ENCODE measurements around the gene TPCN2.

The TPCN2 gene

DNA sequence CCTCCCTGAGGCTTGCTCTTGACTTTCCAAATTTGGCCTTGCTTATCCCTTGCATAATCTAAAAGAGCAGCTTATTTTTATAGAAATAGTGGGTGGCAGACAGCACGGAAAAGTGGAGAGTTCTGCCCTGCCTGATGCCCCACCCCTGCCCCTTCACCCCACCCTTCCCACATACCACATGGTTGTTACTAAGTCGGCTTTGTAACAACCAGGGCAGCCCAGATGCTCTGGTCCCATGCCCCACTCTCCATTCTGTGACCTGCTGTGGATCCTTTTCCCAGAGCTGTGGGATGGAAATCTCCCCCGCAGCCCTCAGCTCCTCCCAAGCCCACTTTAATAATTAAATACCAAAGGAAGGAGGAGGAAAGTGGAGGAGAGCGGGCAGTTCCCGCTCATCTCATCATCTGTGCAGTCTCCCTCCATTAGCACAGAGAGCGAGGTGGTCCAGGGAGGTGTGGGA, 46.6 kb upstream of the TPCN2 start:
- H3K4me3 ChIP-seq (ENCODE audit: control insufficient read depth in 1 of 7, extremely low read depth in 1 of 7, insufficient read depth in 4 of 7, low read depth in 2 of 7, low read length in 6 of 7), result no peak overlapping the region
- H3K4me1 ChIP-seq (ENCODE audit: control extremely low read depth in 1 of 4, control insufficient read depth in 4 of 4, insufficient read depth in 4 of 4, low read length in 3 of 4), result no peaks in the 10 kb centered on the region
- ChIA-PET POLR2A (no interaction called here), CTCF (interaction anchor here (1.3 to 1.6 kb wide), 3 partner anchors 9 to 47 kb away, joined by 3 read pairs; no protein-coding TSS in a partner anchor)
- H3K27ac ChIP-seq (ENCODE audit: insufficient read depth in 1 of 2, low read depth in 1 of 2, low read length in 2 of 2, poor library complexity in 1 of 2, severe bottlenecking in 2 of 2), result no peak overlapping the region
- DNase-seq, result no peak
- WGBS (ENCODE audit: insufficient coverage), result 100% methylated on average over 2 of the region's 6 CpGs
- no peaks in the 10 kb centered on the region for H3K9me3 ChIP-seq (ENCODE audit: control extremely low read depth in 1 of 5, control insufficient read depth in 4 of 5, insufficient read depth in 2 of 5, low read depth in 1 of 5, low read length in 4 of 5)
- H3K27me3 ChIP-seq (replicated peaks in 2 of 5; ENCODE audit: control insufficient read depth in 4 of 5, insufficient read depth in 5 of 5, low read length in 4 of 5), result peaks cover 0 to 19% (median 7%) of the 10 kb centered on the region in 5 experiments
- no peaks in the 10 kb centered on the region for H3K36me3 ChIP-seq (ENCODE audit: control insufficient read depth in 4 of 4, insufficient read depth in 4 of 4, low read length in 3 of 4)

GRCh38 chr11:69002570-69003231, 46.0 kb upstream of the TPCN2 start:
- Histone ChIP-seq H3K4me3 (ENCODE audit: control insufficient read depth in 1 of 7, extremely low read depth in 1 of 7, insufficient read depth in 4 of 7, low read depth in 2 of 7, low read length in 6 of 7) (no peak overlapping the region), H3K27ac (ENCODE audit: insufficient read depth in 1 of 2, low read depth in 1 of 2, low read length in 2 of 2, poor library complexity in 1 of 2, severe bottlenecking in 2 of 2) (no peak overlapping the region), H3K4me1 (ENCODE audit: control extremely low read depth in 1 of 4, control insufficient read depth in 4 of 4, insufficient read depth in 4 of 4, low read length in 3 of 4) (no peaks in the 10 kb centered on the region), H3K36me3 (ENCODE audit: control insufficient read depth in 4 of 4, insufficient read depth in 4 of 4, low read length in 3 of 4) (no peaks in the 10 kb centered on the region), H3K27me3 (replicated peaks in 2 of 5; ENCODE audit: control insufficient read depth in 4 of 5, insufficient read depth in 5 of 5, low read length in 4 of 5) (peaks cover 0 to 21% (median 7%) of the 10 kb centered on the region in 5 experiments), H3K9me3 (ENCODE audit: control extremely low read depth in 1 of 5, control insufficient read depth in 4 of 5, insufficient read depth in 2 of 5, low read depth in 1 of 5, low read length in 4 of 5) (no peaks in the 10 kb centered on the region)
- ChIA-PET CTCF (interaction anchor here (1.6 kb wide), 1 partner anchor 13 kb away, joined by 3 read pairs; no protein-coding TSS in a partner anchor), POLR2A (no interaction called here)
- 94% methylated on average over 13 of the region's 13 CpGs for WGBS (ENCODE audit: insufficient coverage)
- no peak for DNase-seq

GRCh38 chr11:69003301-69003865, 45.3 kb upstream of the TPCN2 start:
- no peaks in the 10 kb centered on the region for H3K9me3 ChIP-seq (ENCODE audit: control extremely low read depth in 1 of 5, control insufficient read depth in 4 of 5, insufficient read depth in 2 of 5, low read depth in 1 of 5, low read length in 4 of 5)
- H3K36me3 ChIP-seq (ENCODE audit: control insufficient read depth in 4 of 4, insufficient read depth in 4 of 4, low read length in 3 of 4), result no peaks in the 10 kb centered on the region
- ChIA-PET CTCF (interaction anchor here (1.6 kb wide), 1 partner anchor 14 kb away, joined by 3 read pairs; no protein-coding TSS in a partner anchor), POLR2A (no interaction called here)
- H3K27me3 ChIP-seq (replicated peaks in 2 of 5; ENCODE audit: control insufficient read depth in 4 of 5, insufficient read depth in 5 of 5, low read length in 4 of 5), result peaks cover 0 to 27% (median 9%) of the 10 kb centered on the region in 5 experiments
- no peaks in the 10 kb centered on the region for H3K4me1 ChIP-seq (ENCODE audit: control extremely low read depth in 1 of 4, control insufficient read depth in 4 of 4, insufficient read depth in 4 of 4, low read length in 3 of 4)
- no peak overlapping the region for H3K4me3 ChIP-seq (ENCODE audit: control insufficient read depth in 1 of 7, extremely low read depth in 1 of 7, insufficient read depth in 4 of 7, low read depth in 2 of 7, low read length in 6 of 7)
- 98% methylated on average over 8 of the region's 9 CpGs for WGBS (ENCODE audit: insufficient coverage)
- DNase-seq, result no peak
- H3K27ac ChIP-seq (ENCODE audit: insufficient read depth in 1 of 2, low read depth in 1 of 2, low read length in 2 of 2, poor library complexity in 1 of 2, severe bottlenecking in 2 of 2), result no peak overlapping the region

DNA sequence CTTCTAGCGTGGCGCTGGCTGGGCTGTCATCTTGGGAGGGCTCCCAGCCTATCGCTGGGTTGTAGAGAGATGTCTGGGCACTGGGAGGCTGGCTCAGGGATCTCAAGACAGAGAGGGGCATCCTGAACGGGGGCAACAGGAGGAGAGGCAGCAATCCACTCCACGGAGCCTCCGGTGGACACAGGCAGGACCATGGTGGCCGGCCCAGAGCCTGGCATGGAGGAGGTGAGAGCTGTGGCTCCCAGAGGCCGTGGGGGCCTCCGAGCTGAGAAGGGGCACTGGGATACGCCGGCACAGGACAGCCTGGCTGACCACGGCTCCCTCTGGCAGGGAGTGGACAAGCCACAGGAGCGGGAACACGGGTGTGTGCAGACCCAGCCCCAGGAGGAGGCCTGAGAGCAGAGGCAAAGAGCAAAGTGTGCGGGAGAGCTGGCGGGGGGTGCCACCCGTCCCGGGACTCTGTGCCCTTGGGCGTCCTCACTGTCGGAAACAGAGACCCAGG, 44.8 kb upstream of the TPCN2 start:
- ChIA-PET CTCF (interaction anchor here (1.6 kb wide), 1 partner anchor 14 kb away, joined by 3 read pairs; no protein-coding TSS in a partner anchor), POLR2A (no interaction called here)
- DNase-seq, result no peak
- 97% methylated on average over 14 of the region's 20 CpGs for WGBS (ENCODE audit: insufficient coverage)
- Histone ChIP-seq H3K4me1 (ENCODE audit: control extremely low read depth in 1 of 4, control insufficient read depth in 4 of 4, insufficient read depth in 4 of 4, low read length in 3 of 4) (no peaks in the 10 kb centered on the region), H3K9me3 (ENCODE audit: control extremely low read depth in 1 of 5, control insufficient read depth in 4 of 5, insufficient read depth in 2 of 5, low read depth in 1 of 5, low read length in 4 of 5) (no peaks in the 10 kb centered on the region), H3K4me3 (ENCODE audit: control insufficient read depth in 1 of 7, extremely low read depth in 1 of 7, insufficient read depth in 4 of 7, low read depth in 2 of 7, low read length in 6 of 7) (no peak overlapping the region), H3K27me3 (replicated peaks in 2 of 5; ENCODE audit: control insufficient read depth in 4 of 5, insufficient read depth in 5 of 5, low read length in 4 of 5) (peaks cover 0 to 33% (median 11%) of the 10 kb centered on the region in 5 experiments), H3K36me3 (ENCODE audit: control insufficient read depth in 4 of 4, insufficient read depth in 4 of 4, low read length in 3 of 4) (no peaks in the 10 kb centered on the region), H3K27ac (ENCODE audit: insufficient read depth in 1 of 2, low read depth in 1 of 2, low read length in 2 of 2, poor library complexity in 1 of 2, severe bottlenecking in 2 of 2) (no peak overlapping the region)

GRCh38 chr11:69004411-69005182, 44.1 kb upstream of the TPCN2 start:
- ChIA-PET POLR2A (no interaction called here), CTCF (no interaction called here)
- no peak for DNase-seq
- Histone ChIP-seq H3K4me3 (ENCODE audit: control insufficient read depth in 1 of 7, extremely low read depth in 1 of 7, insufficient read depth in 4 of 7, low read depth in 2 of 7, low read length in 6 of 7) (no peak overlapping the region), H3K36me3 (ENCODE audit: control insufficient read depth in 4 of 4, insufficient read depth in 4 of 4, low read length in 3 of 4) (no peaks in the 10 kb centered on the region), H3K9me3 (ENCODE audit: control extremely low read depth in 1 of 5, control insufficient read depth in 4 of 5, insufficient read depth in 2 of 5, low read depth in 1 of 5, low read length in 4 of 5) (no peaks in the 10 kb centered on the region), H3K27me3 (replicated peaks in 2 of 5; ENCODE audit: control insufficient read depth in 4 of 5, insufficient read depth in 5 of 5, low read length in 4 of 5) (peaks cover 0 to 39% (median 15%) of the 10 kb centered on the region in 5 experiments), H3K4me1 (ENCODE audit: control extremely low read depth in 1 of 4, control insufficient read depth in 4 of 4, insufficient read depth in 4 of 4, low read length in 3 of 4) (no peaks in the 10 kb centered on the region), H3K27ac (ENCODE audit: insufficient read depth in 1 of 2, low read depth in 1 of 2, low read length in 2 of 2, poor library complexity in 1 of 2, severe bottlenecking in 2 of 2) (no peak overlapping the region)
- 90% methylated on average over 10 of the region's 13 CpGs for WGBS (ENCODE audit: insufficient coverage)

- ChIA-PET CTCF (no interaction called here), POLR2A (no interaction called here)
- H3K27ac ChIP-seq (ENCODE audit: insufficient read depth in 1 of 2, low read depth in 1 of 2, low read length in 2 of 2, poor library complexity in 1 of 2, severe bottlenecking in 2 of 2), result no peak overlapping the region
- no peak for DNase-seq
- H3K4me3 ChIP-seq (ENCODE audit: control insufficient read depth in 1 of 7, extremely low read depth in 1 of 7, insufficient read depth in 4 of 7, low read depth in 2 of 7, low read length in 6 of 7), result no peak overlapping the region
- peaks cover 0 to 45% (median 15%) of the 10 kb centered on the region in 5 experiments for H3K27me3 ChIP-seq (replicated peaks in 2 of 5; ENCODE audit: control insufficient read depth in 4 of 5, insufficient read depth in 5 of 5, low read length in 4 of 5)
- 94% methylated on average over 25 of the region's 27 CpGs for WGBS (ENCODE audit: insufficient coverage)
- H3K9me3 ChIP-seq (ENCODE audit: control extremely low read depth in 1 of 5, control insufficient read depth in 4 of 5, insufficient read depth in 2 of 5, low read depth in 1 of 5, low read length in 4 of 5), result no peaks in the 10 kb centered on the region
- H3K36me3 ChIP-seq (ENCODE audit: control insufficient read depth in 4 of 4, insufficient read depth in 4 of 4, low read length in 3 of 4), result no peaks in the 10 kb centered on the region
- no peaks in the 10 kb centered on the region for H3K4me1 ChIP-seq (ENCODE audit: control extremely low read depth in 1 of 4, control insufficient read depth in 4 of 4, insufficient read depth in 4 of 4, low read length in 3 of 4)
These were observed 43.5 kb upstream of the TPCN2 start for GRCh38 chr11:69005183-69005630.
